ENCODE data around the gene EDN2. TPM values are rescaled to one million over a fixed set of nuclear protein-coding genes. Genes with fewer than 3 reads are reported as not detected.

Gene EDN2
- polyA plus RNA-seq, 1 experiment = 0.19 TPM

GRCh38 chr1:41526956-41527561 lies 42.6 kb upstream of the EDN2 start:
- Histone ChIP-seq H3K27ac (ENCODE audit: low read depth, low read length) (no peak overlapping the region), H3K27me3 (ENCODE audit: control insufficient read depth, insufficient read depth, low read length) (no peaks in the 10 kb centered on the region), H3K9me3 (ENCODE audit: control insufficient read depth, insufficient read depth, low read length) (peaks cover 9% of the 10 kb centered on the region; the same call in 1 of the 2 replicates), H3K4me3 (ENCODE audit: low read depth, low read length) (no peak overlapping the region)
- POLR2A ChIA-PET = no interaction called here
- TF ChIP-seq CTCF (IDR thresholded peaks at IDR 0.05; ENCODE audit: low read depth, low read length) = no peak
- DNase-seq (ENCODE audit: low read depth, low spot score) = no peak
- CTCF ChIA-PET = no interaction called here

- CTCF ChIA-PET = no interaction called here
- Histone ChIP-seq H3K4me3 (ENCODE audit: low read depth, low read length) (no peak overlapping the region), H3K27me3 (ENCODE audit: control insufficient read depth, insufficient read depth, low read length) (no peaks in the 10 kb centered on the region), H3K27ac (ENCODE audit: low read depth, low read length) (no peak overlapping the region), H3K9me3 (ENCODE audit: control insufficient read depth, insufficient read depth, low read length) (peaks cover 9% of the 10 kb centered on the region; the same call in 1 of the 2 replicates)
- POLR2A ChIA-PET = no interaction called here
- no peak for DNase-seq (ENCODE audit: low read depth, low spot score)
- TF ChIP-seq CTCF (IDR thresholded peaks at IDR 0.05; ENCODE audit: low read depth, low read length) = no peak
These were observed 41.6 kb upstream of the EDN2 start for GRCh38 chr1:41525891-41526587.

- H3K27ac ChIP-seq (ENCODE audit: low read depth, low read length) = no peak overlapping the region
- DNase-seq (ENCODE audit: low read depth, low spot score) = no peak
- ChIA-PET POLR2A (no interaction called here), CTCF (interaction anchor here (0.6 kb wide), 1 partner anchor 9 kb away, joined by 3 read pairs; no protein-coding TSS in a partner anchor)
- H3K4me3 ChIP-seq (ENCODE audit: low read depth, low read length) = no peak overlapping the region
- no peaks in the 10 kb centered on the region for H3K27me3 ChIP-seq (ENCODE audit: control insufficient read depth, insufficient read depth, low read length)
- no peak for TF ChIP-seq CTCF (IDR thresholded peaks at IDR 0.05; ENCODE audit: low read depth, low read length)
- peaks cover 2% of the 10 kb centered on the region; the same call in 1 of the 2 replicates for H3K9me3 ChIP-seq (ENCODE audit: control insufficient read depth, insufficient read depth, low read length)
These were observed 40.5 kb upstream of the EDN2 start for GRCh38 chr1:41524676-41525675.

- TF ChIP-seq CTCF (IDR thresholded peaks at IDR 0.05; ENCODE audit: low read depth, low read length) = no peak
- Histone ChIP-seq H3K9me3 (ENCODE audit: control insufficient read depth, insufficient read depth, low read length) (no peaks in the 10 kb centered on the region), H3K27ac (ENCODE audit: low read depth, low read length) (no peak overlapping the region), H3K4me3 (ENCODE audit: low read depth, low read length) (no peak overlapping the region), H3K27me3 (ENCODE audit: control insufficient read depth, insufficient read depth, low read length) (no peaks in the 10 kb centered on the region)
- no peak for DNase-seq (ENCODE audit: low read depth, low spot score)
- CTCF ChIA-PET = no interaction called here
- POLR2A ChIA-PET = interaction anchor here (0.7 kb wide), 2 partner anchors 33 to 310 kb away, joined by 3 read pairs; no protein-coding TSS in a partner anchor
These were observed 39.6 kb upstream of the EDN2 start for GRCh38 chr1:41523949-41524675.
